Duodenal mucosa (tissue), 2 donors: ENCODE measurements around the gene ANO9.
A peak's percentile ranks its signal among the peaks of the same experiment; 100 is the strongest.
"Not testable (repeated sequence)": the region's sequence is repeated elsewhere in the genome, so short reads cannot be mapped to it uniquely, and the experiment has no call there.

Source experiments
- H3K27ac ChIP-seq: one replicate; pipeline ENCODE4 v1.7.0; 2013; ENCODE audit warnings: low read depth, low read length
- H3K27me3 ChIP-seq, 2 donors: one replicate each; pipeline ENCODE4 v1.7.0; 2013; ENCODE audit warnings: low read length in 2 of 2, control low read depth in 1 of 2; ENCODE audit not compliant: insufficient read depth in 2 of 2, control insufficient read depth in 1 of 2
- H3K36me3 ChIP-seq, 2 donors: one replicate each; pipeline ENCODE4 v1.7.0; 2013; ENCODE audit warnings: low read length in 2 of 2, control low read depth in 1 of 2; ENCODE audit not compliant: insufficient read depth in 2 of 2, control insufficient read depth in 1 of 2
- H3K4me1 ChIP-seq, 2 donors: one replicate each; pipeline ENCODE4 v1.7.0; 2013; ENCODE audit warnings: low read length in 2 of 2, control low read depth in 1 of 2; ENCODE audit not compliant: insufficient read depth in 2 of 2, control insufficient read depth in 1 of 2
- H3K4me3 ChIP-seq, 2 donors: one replicate each; pipeline ENCODE4 v1.7.0; 2013; ENCODE audit warnings: low read length in 2 of 2, low read depth in 1 of 2
- H3K9ac ChIP-seq, 2 donors: one replicate each; pipeline ENCODE4 v1.7.0; 2013; ENCODE audit warnings: low read length in 2 of 2, low read depth in 1 of 2
- H3K9me3 ChIP-seq, 2 donors: one replicate each; pipeline ENCODE4 v1.7.0; 2013; ENCODE audit warnings: low read length in 2 of 2, control low read depth in 1 of 2; ENCODE audit not compliant: control insufficient read depth in 1 of 2

The ANO9 gene

DNA sequence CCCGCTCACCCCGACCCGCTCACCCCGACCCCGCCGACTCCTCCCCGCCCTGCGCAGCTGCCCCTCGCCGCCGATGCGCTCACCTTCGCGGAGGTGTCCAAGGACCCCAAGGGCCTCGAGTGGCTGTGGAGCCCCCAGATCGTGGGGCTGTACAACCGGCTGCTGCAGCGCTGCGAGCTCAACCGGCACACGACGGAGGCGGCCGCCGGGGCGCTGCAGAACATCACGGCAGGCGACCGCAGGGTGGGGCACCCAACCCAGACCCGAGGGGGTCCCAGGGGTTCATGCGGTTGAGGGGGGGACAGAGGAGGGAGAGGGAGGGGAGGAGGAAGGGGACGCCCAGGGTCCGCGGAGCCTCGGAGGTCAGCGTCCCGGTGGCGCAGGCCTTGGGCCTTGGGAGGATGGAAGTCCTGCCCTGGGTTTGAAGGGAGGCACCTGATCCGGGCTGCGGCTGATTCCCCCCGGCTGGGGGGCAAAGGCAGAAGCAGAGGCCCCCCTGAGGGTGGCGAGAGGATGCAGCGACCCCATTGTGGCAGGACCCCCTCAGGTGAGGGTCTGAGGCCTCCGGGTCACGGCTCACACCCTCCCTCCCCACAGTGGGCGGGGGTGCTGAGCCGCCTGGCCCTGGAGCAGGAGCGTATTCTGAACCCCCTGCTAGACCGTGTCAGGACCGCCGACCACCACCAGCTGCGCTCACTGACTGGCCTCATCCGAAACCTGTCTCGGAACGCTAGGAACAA, 38.6 kb downstream of the ANO9 start:
- H3K27me3 ChIP-seq, result no peaks in the 10 kb centered on the region
- no peak overlapping the region for H3K27ac ChIP-seq
- H3K9me3 ChIP-seq, result no peaks in the 10 kb centered on the region
- peaks cover 12% of the 10 kb centered on the region in 2 donors for H3K4me1 ChIP-seq
- H3K9ac ChIP-seq, result no peak overlapping the region
- H3K4me3 ChIP-seq, result no peak overlapping the region
- H3K36me3 ChIP-seq, result peaks cover 8 to 33% of the 10 kb centered on the region in 2 donors

GRCh38 chr11:401196-401595, 40.6 kb downstream of the ANO9 start:
- H3K27me3 ChIP-seq, H3K4me1 ChIP-seq, H3K9me3 ChIP-seq, H3K4me3 ChIP-seq, H3K9ac ChIP-seq, H3K27ac ChIP-seq: not testable (repeated sequence)
- H3K36me3 ChIP-seq, result peaks cover 8 to 46% of the 10 kb centered on the region in 2 donors

DNA sequence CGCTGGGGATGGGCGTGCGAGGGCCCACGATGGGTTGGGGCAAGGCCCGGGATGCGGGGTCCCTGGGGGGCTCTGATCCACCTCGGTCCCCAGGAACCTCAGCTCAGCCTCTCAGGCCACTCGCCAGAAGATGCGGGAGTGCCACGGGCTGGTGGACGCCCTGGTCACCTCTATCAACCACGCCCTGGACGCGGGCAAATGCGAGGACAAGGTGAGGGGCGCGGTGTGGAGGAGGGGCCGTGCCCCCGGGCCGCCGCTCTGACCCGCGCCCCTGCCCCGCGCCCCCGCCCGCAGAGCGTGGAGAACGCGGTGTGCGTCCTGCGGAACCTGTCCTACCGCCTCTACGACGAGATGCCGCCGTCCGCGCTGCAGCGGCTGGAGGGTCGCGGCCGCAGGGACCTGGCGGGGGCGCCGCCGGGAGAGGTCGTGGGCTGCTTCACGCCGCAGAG, 41.5 kb downstream of the ANO9 start:
- H3K4me1 ChIP-seq, result peaks cover 0 to 10% of the 10 kb centered on the region in 2 donors
- H3K9ac ChIP-seq, result no peak overlapping the region
- peaks cover 8 to 47% of the 10 kb centered on the region in 2 donors for H3K36me3 ChIP-seq
- H3K4me3 ChIP-seq, result no peak overlapping the region
- no peaks in the 10 kb centered on the region for H3K9me3 ChIP-seq
- H3K27me3 ChIP-seq, result no peaks in the 10 kb centered on the region
- no peak overlapping the region for H3K27ac ChIP-seq

DNA sequence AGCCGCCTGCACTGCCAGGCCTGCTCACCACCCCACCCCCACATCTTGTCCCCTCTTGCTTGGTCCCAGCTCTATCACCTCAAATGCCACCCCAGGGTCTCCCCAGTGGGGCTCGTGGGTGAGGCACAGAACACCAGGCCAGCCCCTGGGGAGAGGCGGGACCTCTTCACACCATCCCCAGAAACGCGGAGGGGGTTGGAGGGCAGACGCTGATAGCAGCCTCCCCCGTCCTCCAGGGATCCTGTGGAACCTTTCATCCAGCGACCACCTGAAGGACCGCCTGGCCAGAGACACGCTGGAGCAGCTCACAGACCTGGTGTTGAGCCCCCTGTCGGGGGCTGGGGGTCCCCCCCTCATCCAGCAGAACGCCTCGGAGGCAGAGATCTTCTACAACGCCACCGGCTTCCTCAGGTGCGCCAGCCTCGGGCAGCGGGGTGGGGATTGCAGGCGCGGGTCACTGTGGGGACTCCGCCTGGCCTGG, 42.0 kb downstream of the ANO9 start:
- peaks cover 8 to 42% of the 10 kb centered on the region in 2 donors for H3K36me3 ChIP-seq
- H3K4me3 ChIP-seq, result no peak overlapping the region
- H3K9me3 ChIP-seq, result no peaks in the 10 kb centered on the region
- no peaks in the 10 kb centered on the region for H3K27me3 ChIP-seq
- no peak overlapping the region for H3K27ac ChIP-seq
- H3K4me1 ChIP-seq, result peaks cover 0 to 10% of the 10 kb centered on the region in 2 donors
- no peak overlapping the region for H3K9ac ChIP-seq

GRCh38 chr11:398826-399225, 43.0 kb downstream of the ANO9 start:
- H3K9me3 ChIP-seq, result no peaks in the 10 kb centered on the region
- peaks cover 3 to 33% of the 10 kb centered on the region in 2 donors for H3K36me3 ChIP-seq
- no peak overlapping the region for H3K27ac ChIP-seq
- no peak overlapping the region for H3K9ac ChIP-seq
- H3K4me3 ChIP-seq, result no peak overlapping the region
- H3K4me1 ChIP-seq, result peaks cover 0 to 10% of the 10 kb centered on the region in 2 donors
- H3K27me3 ChIP-seq, result no peaks in the 10 kb centered on the region

DNA sequence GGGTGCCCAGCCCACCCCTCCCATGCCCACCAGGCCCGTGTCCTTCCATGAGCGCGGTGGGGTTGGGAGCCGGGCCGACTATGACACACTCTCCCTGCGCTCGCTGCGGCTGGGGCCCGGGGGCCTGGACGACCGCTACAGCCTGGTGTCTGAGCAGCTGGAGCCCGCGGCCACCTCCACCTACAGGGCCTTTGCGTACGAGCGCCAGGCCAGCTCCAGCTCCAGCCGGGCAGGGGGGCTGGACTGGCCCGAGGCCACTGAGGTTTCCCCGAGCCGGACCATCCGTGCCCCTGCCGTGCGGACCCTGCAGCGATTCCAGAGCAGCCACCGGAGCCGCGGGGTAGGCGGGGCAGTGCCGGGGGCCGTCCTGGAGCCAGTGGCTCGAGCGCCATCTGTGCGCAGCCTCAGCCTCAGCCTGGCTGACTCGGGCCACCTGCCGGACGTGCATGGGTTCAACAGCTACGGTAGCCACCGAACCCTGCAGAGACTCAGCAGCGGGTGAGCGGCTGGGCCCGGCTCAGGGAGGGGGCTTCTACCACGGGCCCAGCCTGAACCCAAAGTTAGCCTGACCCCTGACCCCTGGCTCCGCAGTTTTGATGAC, 44.8 kb downstream of the ANO9 start:
- H3K27ac ChIP-seq, result no peak overlapping the region
- H3K4me1 ChIP-seq, result peaks cover 5 to 10% of the 10 kb centered on the region in 2 donors
- no peaks in the 10 kb centered on the region for H3K27me3 ChIP-seq
- H3K4me3 ChIP-seq, result peak overlapping the region in 1 of 2 donors; percentile 32
- H3K36me3 ChIP-seq, result peaks cover 0 to 26% of the 10 kb centered on the region in 2 donors
- H3K9me3 ChIP-seq, result no peaks in the 10 kb centered on the region
- H3K9ac ChIP-seq, result no peak overlapping the region

GRCh38 chr11:396511-396947, 45.3 kb downstream of the ANO9 start:
- H3K9me3 ChIP-seq, result no peaks in the 10 kb centered on the region
- H3K36me3 ChIP-seq, result peaks cover 0 to 26% of the 10 kb centered on the region in 2 donors
- no peaks in the 10 kb centered on the region for H3K27me3 ChIP-seq
- H3K4me3 ChIP-seq, result peak overlapping the region in 1 of 2 donors; percentile 32
- H3K4me1 ChIP-seq, result peaks cover 5 to 10% of the 10 kb centered on the region in 2 donors
- peak overlapping the region in 1 of 2 donors; percentile 95 for H3K9ac ChIP-seq
- H3K27ac ChIP-seq, result no peak overlapping the region

- Histone ChIP-seq H3K4me1 (peaks cover 5 to 10% of the 10 kb centered on the region in 2 donors), H3K27me3 (no peaks in the 10 kb centered on the region), H3K36me3 (peaks cover 0 to 26% of the 10 kb centered on the region in 2 donors), H3K27ac (no peak overlapping the region), H3K9ac (peak overlapping the region in 1 of 2 donors; percentile 95), H3K4me3 (peak overlapping the region; percentile 71 to 78), H3K9me3 (no peaks in the 10 kb centered on the region)
Observed at GRCh38 chr11:395866-396265, 45.9 kb downstream of the ANO9 start.

- H3K27me3 ChIP-seq, result no peaks in the 10 kb centered on the region
- peaks cover 0 to 25% of the 10 kb centered on the region in 2 donors for H3K36me3 ChIP-seq
- peaks cover 5 to 10% of the 10 kb centered on the region in 2 donors for H3K4me1 ChIP-seq
- H3K4me3 ChIP-seq, result peak overlapping the region; percentile 71 to 78
- peak overlapping the region; percentile 62 for H3K27ac ChIP-seq
- no peaks in the 10 kb centered on the region for H3K9me3 ChIP-seq
- H3K9ac ChIP-seq, result peak overlapping the region; percentile 86 to 95
Observed at GRCh38 chr11:394858-395655, 46.8 kb downstream of the ANO9 start.
